Fibroblast of skin of scalp (primary cell): Measurements from ENCODE around the gene FKBP7.
"Not testable (repeated sequence)": the region's sequence is repeated elsewhere in the genome, so short reads cannot be mapped to it uniquely, and the experiment has no call there.

Experiments
- DNase-seq: peaks from one replicate; pipeline ENCODE4 v3.0.0-alpha.2; 2013

FKBP7 gene

DNA sequence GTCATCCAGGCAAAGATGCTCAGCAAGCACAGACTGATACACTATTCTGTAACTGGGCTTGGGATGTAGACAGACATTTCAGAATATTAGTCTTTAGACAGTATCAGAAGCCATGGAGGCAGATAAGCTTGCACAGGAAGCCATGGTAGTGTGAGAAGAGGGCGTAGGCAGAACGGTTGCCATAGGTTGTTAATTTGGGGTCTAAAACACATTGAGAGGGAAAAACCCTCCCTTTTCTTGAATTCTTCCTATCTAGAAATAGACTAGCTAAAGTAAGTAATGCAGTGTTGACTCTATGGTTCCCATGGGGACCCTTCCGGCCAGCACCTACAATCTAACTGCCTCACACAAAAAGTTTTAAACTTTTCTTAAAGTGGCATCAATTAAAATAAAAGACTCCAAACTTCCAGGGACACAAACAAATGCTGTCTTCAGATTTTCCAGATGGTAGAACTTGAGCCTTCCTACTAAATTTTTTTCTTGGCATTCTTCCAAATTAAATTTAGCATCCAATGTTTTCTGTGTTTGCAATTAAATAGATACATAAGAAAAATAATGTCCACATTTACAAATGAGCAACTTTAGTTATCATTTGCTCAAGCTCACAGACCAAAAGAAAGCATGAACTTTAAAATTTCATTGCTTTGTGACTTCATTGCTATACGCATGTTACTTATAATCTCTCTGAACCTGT, 29.3 kb downstream of the FKBP7 start:
- DNase-seq = no peak

DNA sequence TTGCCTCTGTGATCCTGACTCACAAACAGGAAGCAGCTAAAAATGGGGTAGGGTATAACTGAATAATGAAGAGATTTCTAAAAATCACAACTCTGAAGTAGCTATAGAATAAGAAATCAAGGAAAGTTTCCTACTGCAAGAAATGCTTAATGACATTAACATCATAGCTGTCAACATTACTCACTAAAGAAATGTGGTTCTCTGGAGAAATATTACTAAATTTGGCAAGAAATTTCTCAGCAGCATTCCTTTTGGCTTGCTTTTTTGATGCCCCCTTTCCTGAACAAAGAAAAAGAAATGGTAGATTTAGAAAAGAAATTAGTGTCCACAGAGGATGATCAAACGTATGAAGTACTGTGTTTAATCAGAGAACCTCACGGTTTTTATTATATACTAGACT, 37.0 kb downstream of the FKBP7 start:
- DNase-seq = peak; percentile 63

DNA sequence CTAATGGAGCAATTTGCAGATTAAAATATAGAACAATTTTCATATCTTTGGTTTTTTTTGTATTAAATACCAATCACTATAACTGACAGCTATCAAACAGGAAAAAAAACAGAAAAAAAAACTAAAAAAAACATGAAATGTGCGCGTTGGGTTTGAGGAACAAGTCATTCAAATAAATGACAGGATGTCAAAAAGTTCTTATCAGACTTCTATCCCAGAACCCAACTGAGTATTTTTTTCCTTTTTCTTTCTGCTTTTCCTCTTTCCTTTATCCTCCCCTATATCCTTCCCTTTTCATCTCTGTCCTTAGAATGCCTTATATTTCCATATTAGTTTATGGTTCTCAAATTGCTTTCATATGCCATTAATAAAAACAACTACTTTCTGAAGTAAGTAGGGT, 41.7 kb downstream of the FKBP7 start:
- DNase-seq = no peak

DNA sequence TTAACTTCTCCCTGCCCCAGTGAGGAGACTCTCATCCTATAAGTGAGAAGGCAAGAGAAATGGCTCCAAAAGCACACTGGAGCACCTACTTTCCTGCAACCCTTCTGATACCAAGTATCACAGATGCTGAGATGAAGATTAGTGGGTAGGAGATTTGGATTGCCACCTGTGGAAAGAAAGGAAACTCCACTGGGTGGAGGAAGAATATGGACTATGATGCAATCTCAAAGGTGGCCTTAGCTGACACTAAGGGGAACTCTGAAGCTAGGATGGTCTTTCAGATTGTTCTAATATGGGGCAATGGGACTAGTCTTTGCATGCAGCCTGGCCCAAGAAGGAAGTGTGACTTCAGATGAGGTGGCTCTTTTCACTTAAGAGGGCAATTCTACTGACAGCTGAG, 49.1 kb downstream of the FKBP7 start:
- no peak for DNase-seq

DNA sequence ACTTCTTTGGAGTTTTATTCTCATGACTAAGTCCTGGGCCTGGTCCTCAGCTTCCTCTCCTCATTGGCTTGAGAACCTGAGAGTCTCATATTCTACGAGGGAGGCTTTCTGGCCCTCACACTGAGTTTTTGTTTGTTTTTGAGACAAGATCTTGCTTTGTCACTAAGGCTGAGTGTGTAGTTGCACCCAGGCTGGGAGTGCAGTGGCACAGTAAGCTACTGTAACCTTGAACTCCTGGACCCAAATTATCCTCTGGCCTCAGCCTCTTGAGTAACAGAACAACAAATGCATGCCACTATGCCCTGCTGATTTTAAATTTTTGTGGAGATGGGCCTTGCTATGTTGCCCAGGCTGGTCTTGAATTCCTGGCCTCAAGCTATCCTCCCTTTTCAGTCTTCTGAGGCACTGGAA, 50.0 kb downstream of the FKBP7 start:
- no peak for DNase-seq

DNA sequence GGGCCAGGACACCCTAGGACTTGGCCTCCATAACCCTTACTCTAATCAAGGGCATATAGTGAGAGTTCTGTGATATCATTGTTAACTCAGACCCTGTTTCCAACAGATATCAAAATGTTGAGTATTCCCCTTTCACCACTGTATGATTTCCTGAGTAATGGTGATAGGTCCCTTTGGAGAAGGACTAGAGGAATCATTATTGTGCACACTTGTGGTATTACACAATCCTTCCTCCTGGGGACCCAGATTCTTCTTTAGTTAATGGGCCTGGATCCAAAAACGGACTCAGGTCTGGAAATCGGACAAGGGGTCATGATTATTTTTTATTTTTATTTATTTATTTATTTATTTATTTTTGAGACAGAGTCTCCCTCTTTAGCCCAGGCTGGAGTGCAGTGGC, 50.9 kb downstream of the FKBP7 start:
- DNase-seq = no peak

DNA sequence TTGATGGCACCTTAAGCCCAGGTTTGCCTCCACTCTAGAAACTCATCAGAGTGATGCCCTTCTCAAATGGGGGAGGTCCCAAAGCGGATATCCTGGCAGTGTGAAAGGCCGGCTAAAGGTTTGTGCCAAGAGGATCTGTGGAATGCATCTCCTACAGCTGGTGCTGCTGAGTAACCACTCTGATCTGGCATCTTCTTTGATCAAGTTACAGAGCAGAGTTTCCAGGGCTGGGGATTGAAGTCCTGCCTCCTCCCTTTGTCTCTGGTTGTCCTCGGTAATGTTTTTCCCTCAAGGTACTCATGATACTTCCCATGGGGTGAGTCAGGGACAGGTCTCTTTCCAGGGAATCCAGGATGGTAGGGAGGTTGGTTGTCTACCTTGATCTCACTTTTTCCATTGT, 52.0 kb downstream of the FKBP7 start:
- no peak for DNase-seq

DNA sequence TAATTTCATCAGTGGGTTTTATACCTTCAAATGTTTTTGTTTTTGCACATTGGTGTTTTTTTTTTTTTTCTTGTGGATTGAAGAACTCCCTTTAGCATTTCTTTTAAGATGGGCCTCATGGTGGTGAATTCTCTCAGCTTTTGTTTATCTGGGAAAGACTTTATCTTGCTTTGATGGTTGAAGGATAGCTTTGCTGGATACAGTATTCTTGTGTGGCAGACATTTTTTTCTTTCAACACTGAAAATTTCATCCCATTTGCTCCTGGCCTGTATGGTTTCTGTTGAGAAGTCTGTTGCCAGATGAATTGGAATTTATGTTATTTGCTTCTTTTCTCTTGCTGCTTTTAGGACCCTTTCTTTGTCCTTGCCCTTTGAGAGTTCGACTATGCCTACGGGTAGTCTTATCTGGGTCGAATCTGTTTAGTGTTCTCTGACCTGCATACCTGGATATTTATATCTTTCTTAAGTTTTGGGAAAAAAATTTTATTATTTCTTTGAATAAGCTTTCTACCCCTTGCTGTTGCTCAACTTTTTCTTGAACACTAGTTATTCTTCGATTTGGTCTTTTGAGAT, 53.1 kb downstream of the FKBP7 start:
- no peak for DNase-seq

DNA sequence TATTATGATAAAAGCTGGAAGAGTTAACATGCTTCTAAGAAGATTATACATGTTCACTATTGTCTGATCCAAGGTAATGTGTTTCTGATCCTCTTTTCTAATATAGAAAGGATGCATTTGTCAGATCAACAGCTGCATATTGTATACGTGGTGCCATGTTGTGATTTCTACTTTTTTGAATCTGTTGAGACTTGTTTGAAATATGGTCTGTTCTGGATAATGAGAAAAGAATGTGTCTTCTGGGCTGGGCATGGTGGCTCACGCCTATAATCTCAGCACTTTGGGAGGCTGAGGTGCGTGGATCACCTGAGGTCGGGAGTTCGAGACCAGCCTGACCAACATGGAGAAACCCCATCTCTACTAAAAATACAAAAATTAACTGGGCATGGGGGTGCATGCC, 54.7 kb downstream of the FKBP7 start:
- not testable (repeated sequence) for DNase-seq

DNA sequence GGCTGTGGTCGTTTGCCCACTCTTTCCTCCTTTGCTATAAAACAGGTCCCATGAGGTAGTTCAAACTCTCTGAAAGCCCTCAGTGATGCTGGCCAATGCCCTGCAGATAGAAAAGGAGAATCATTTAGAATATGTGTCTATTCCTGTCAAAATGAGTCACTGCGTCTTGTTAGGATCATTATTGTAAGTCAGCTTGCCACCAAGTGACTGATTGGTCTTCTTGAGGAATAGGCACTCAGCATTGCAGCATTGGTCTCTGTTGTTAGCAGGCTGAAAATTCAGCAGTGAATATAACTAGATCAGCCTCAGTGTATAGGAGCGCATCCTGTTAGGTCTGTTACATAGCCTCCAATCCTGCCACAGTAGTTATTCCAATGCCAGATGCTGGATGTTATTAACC, 56.3 kb downstream of the FKBP7 start:
- no peak for DNase-seq

DNA sequence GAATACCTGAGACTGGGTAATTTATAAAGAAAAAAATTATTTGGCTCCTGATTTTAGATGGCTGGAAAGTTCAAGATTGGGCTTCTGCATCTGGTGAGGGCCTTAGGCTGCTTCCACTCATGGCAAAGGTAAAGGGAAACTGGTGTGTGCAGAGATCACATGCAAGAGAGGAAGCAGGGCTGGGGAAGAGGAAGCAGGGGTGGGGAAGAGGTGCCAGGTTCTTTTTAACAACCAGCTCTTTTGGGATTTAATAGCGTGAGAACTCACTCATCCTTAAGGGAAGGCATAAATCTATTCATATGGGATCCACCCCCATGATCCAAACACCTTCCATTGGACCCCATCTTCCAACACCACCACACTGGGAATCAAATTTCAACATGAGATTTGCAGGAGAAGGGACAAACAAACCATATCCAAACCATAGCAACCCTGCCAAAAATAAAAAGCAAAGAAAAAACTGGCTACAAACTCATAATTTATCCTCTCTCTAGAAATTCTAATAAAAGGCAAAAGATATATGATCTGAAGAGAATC, 57.9 kb downstream of the FKBP7 start:
- no peak for DNase-seq

DNA sequence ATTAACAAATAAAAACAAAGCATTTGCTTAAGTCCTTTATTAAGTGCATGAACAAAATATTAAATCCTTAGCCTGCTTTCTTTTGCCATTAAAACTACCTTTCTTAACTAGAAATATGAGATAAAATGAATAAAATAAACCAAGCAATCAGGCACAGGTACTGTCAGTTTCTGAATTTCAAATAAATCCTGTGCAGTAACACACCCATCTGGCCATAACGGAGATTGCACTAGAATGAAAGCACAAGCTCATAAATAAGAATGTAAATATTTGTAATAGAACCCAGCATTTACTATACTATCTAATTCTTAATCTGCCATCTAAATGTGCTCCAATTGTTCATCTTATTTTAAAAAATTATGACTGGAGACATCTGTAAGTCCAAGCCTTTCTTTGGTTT, 59.3 kb downstream of the FKBP7 start:
- DNase-seq = no peak

DNA sequence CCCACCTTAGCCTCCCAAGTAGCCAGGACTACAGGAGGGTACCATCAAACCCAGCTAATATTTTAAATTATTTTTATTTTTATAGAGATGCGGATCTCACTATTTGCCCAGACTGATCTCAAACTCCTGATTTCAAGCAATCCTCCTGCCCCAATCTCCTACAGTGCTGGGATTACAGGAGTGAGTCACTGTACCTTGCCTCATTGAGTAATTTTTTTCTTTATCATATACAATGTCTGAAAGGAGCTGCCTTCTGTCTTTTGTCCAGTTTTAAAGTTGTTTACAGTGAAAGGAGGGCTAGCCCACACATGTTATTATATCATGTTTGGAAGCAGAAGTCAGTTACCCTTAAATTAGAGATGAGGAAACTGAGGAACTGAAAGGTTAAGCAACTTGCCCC, 60.0 kb downstream of the FKBP7 start:
- no peak for DNase-seq

DNA sequence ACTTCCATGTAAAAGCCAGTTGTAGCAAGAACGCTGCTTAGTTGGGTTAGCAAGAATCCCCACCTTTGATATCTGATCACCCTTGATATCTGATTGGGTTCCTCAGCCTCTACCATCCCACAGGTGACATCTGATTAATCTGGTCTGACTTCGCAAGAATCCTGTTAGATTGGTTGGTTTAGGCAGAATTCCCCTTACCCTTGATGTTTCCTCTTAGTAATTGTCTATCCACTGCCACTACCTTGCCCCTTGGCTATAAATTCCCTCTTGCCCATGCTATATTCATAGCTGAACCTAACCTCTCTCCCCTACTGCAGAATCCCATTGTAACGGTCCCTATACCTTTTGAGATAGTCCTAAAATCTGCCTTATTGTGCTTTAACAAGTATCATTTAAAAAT, 60.5 kb downstream of the FKBP7 start:
- no peak for DNase-seq

DNA sequence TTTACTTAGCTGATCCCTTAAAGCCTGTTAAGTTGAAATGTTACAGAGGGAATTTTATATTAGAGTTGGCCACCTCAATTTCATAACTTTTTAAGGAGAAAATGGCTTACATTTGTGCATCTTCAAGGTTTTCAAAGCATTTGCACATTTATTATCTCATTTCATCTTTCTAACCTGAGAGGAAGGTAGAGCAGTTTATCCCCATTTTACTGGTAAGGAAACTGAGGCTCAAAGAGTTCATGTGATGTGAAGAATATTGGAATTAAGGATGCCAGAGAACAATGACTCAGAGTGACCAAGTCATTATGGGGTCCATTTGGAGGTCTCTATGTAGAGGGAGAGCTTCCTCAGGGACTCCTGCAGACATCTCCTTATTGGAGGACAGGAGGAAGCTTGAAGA, 62.4 kb downstream of the FKBP7 start:
- no peak for DNase-seq

DNA sequence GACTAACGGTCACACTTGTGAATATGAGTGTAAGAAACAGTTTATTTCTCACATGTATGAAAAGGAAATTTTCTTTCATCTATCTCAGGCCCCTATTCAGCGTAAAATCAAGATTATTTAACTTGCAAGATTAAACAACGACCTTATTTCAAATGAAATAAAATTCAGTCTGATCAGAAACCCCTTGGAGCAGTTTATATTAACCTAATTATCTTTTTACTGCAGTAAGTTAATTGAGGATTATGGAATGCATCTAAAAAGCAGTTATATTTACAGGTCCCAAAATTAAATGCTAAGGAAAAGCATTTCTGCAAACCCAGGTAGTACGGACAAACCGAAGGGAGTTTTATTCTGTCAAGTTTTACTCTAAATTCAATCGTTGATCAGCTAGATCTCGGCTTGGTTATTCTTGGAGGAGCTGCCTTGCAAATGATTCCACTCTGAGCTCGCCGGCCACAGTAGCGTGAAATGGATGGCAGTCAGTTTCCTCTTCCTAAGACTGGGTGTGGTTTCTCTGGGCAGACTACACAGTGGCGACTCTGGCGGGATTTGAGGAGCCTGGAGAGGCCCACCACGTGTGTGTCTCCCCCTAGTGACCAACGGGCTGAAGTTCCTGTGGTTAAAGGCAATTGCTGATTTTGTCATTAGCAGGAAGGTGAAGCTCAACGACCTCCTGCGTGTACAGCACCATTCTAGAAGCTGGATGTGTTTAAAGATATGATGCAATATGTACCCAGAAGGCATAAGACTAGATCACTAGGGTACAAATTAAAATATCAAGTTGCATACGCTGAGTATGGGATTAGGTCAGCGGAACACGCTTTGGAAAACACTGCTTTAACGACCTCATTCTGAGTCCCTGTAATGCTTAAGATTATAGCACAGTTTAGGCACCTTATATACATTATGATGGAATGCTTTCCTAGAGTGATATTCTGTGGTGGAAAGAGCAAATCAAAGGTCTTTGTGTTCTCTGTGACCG, 63.8 kb downstream of the FKBP7 start:
- DNase-seq = peak; percentile 95
